ENCODE measurements around the gene HAUS6. TPM values are rescaled to one million over a fixed set of nuclear protein-coding genes. Genes with fewer than 3 reads are reported as not detected.
A peak's percentile ranks its signal among the peaks of the same experiment; 100 is the strongest.

HAUS6 gene
- total and polyA plus RNA-seq, 2 of the 13 experiments (the other 11 are each of a cell fraction or from before 2014, with no cell fraction given), result 9.8 to 31.1 TPM

- no peak for TF ChIP-seq GLI4 (CRISPR knock-in tag; IDR thresholded peaks at IDR 0.05; ENCODE audit: borderline replicate concordance)
- 0 out of 2 replicates have a peak, but pooled peaks have one; percentile 54 for TF ChIP-seq ZNF253 (CRISPR knock-in tag; IDR thresholded peaks at IDR 0.05; ENCODE audit: borderline replicate concordance)
- peak; percentile 98 for TF ChIP-seq RBFOX2 (IDR thresholded peaks at IDR 0.05; ENCODE audit: low read depth, low read length)
- peak; percentile 97 for TF ChIP-seq GABPB1 (CRISPR knock-in tag; IDR thresholded peaks at IDR 0.05)
- TF ChIP-seq ZBTB2 (CRISPR knock-in tag; IDR thresholded peaks at IDR 0.05; ENCODE audit: low read depth), result peak; percentile 85
- 0 out of 2 replicates have a peak, but pooled peaks have one; percentile 28 for TF ChIP-seq ZNF280B (CRISPR knock-in tag; IDR thresholded peaks at IDR 0.05; ENCODE audit: borderline replicate concordance)
- TF ChIP-seq ZNF589 (CRISPR knock-in tag; conservative IDR thresholded peaks at IDR 0.05), result peak; percentile 81
- peak; percentile 56; the same call in 1 of the 2 replicates for TF ChIP-seq ZIK1 (CRISPR knock-in tag; IDR thresholded peaks at IDR 0.05; ENCODE audit: borderline replicate concordance, low read depth)
- TF ChIP-seq JARID2 (CRISPR knock-in tag; IDR thresholded peaks at IDR 0.05; ENCODE audit: insufficient replicate concordance), result peak; percentile 57
- TF ChIP-seq ZNF530 (CRISPR knock-in tag; IDR thresholded peaks at IDR 0.05; ENCODE audit: low read depth), result no peak
- TF ChIP-seq ZSCAN30 (CRISPR knock-in tag; IDR thresholded peaks at IDR 0.05), result peak; percentile 24; the same call in 1 of the 2 replicates
- no peak; the same call in 1 of the 2 replicates for TF ChIP-seq CENPT (CRISPR knock-in tag; IDR thresholded peaks at IDR 0.05; ENCODE audit: low read depth)
- TF ChIP-seq NR2F2 (IDR thresholded peaks at IDR 0.05; ENCODE audit: borderline replicate concordance, low read depth), result no peak
- no peak for TF ChIP-seq RBAK (CRISPR knock-in tag; IDR thresholded peaks at IDR 0.05)
- TF ChIP-seq PLRG1 (conservative IDR thresholded peaks at IDR 0.05), result no peak
- TF ChIP-seq EZH2 (conservative IDR thresholded peaks at IDR 0.05; ENCODE audit: low read depth, low read length), result no peak
- peak; percentile 44; the same call in 1 of the 2 replicates for TF ChIP-seq ARNTL (CRISPR knock-in tag; IDR thresholded peaks at IDR 0.05)
- TF ChIP-seq MED13 (CRISPR knock-in tag; IDR thresholded peaks at IDR 0.05), result peak; percentile 85
- peak; percentile 74; the same call in 1 of the 2 replicates for TF ChIP-seq ZNF136 (CRISPR knock-in tag; IDR thresholded peaks at IDR 0.05; ENCODE audit: low read depth)
Measured at GRCh38 chr9:19048966-19049916, 53.5 kb downstream of the HAUS6 start, which contains the start of gene RRAGA (continued).

All from HepG2 (cell line).